ENCODE data around the gene RERE. TPM values are rescaled to one million over a fixed set of nuclear protein-coding genes. Genes with fewer than 3 reads are reported as not detected.

RERE gene
- total and polyA plus RNA-seq, 12 donors, result 46.5 to 163 (median 139) TPM

- Histone ChIP-seq H3K4me3 (no peak overlapping the region), H3K27ac (no peak overlapping the region), H3K4me1 (peaks cover 4 to 21% (median 14%) of the 10 kb centered on the region in 9 donors), H3K9me3 (no peaks in the 10 kb centered on the region), H3K27me3 (no peaks in the 10 kb centered on the region), H3K36me3 (peaks cover 0 to 32% (median 0%) of the 10 kb centered on the region in 9 donors)
- no peak for TF ChIP-seq CTCF (IDR thresholded peaks at IDR 0.05)
- intact Hi-C loops (cut with DNase I), result no loop called here
- WGBS, 2 donors, result 96 to 97% methylated on average over 21 of the region's 21 CpGs
- ATAC-seq (no peak), DNase-seq (no peak)
These were observed 491.7 kb downstream of the RERE start for GRCh38 chr1:8325771-8326170.

GRCh38 chr1:8324176-8324810 is 493.1 kb downstream of the RERE start:
- DNase-seq, result no peak
- Histone ChIP-seq H3K4me1 (peaks cover 4 to 21% (median 14%) of the 10 kb centered on the region in 9 donors), H3K27me3 (no peaks in the 10 kb centered on the region), H3K27ac (peak overlapping the region in 7 of 10 donors; percentile 8 to 79 (median 62)), H3K4me3 (peak overlapping the region in 1 of 10 donors; percentile 38), H3K9me3 (no peaks in the 10 kb centered on the region), H3K36me3 (peaks cover 0 to 32% (median 0%) of the 10 kb centered on the region in 9 donors)
- ATAC-seq, result peak in 5 of 8 donors; percentile 9 to 24 (median 20)
- TF ChIP-seq CTCF (IDR thresholded peaks at IDR 0.05), result no peak
- intact Hi-C loops (cut with DNase I), result no loop called here
- WGBS, 2 donors, result 85 to 86% methylated on average over 32 of the region's 32 CpGs

- Histone ChIP-seq H3K36me3 (peaks cover 0 to 30% (median 0%) of the 10 kb centered on the region in 9 donors), H3K27me3 (peaks cover 0 to 5% (median 0%) of the 10 kb centered on the region in 7 donors), H3K4me3 (peak overlapping the region in 2 of 10 donors; percentile 7 to 38), H3K27ac (peak overlapping the region in 8 of 10 donors; percentile 6 to 79 (median 58)), H3K4me1 (peaks cover 4 to 22% (median 15%) of the 10 kb centered on the region in 9 donors), H3K9me3 (no peaks in the 10 kb centered on the region)
- 38 to 43% methylated on average over 11 of the region's 11 CpGs for WGBS, 2 donors
- DNase-seq (peak; percentile 59 to 77), ATAC-seq (peak; percentile 71 to 95 (median 80))
- no peak for TF ChIP-seq CTCF (IDR thresholded peaks at IDR 0.05)
- intact Hi-C loops (cut with DNase I), result no loop called here
These were observed 493.7 kb downstream of the RERE start for GRCh38 chr1:8323706-8324105.

GRCh38 chr1:8321612-8322011 is 495.8 kb downstream of the RERE start:
- no peak overlapping the region for H3K27ac ChIP-seq
- TF ChIP-seq CTCF (IDR thresholded peaks at IDR 0.05), result no peak
- no peak for ATAC-seq
- no peaks in the 10 kb centered on the region for H3K9me3 ChIP-seq
- peaks cover 0 to 26% (median 0%) of the 10 kb centered on the region in 7 donors for H3K27me3 ChIP-seq
- H3K36me3 ChIP-seq, result peaks cover 0 to 11% (median 0%) of the 10 kb centered on the region in 9 donors
- 90 to 93% methylated on average over 3 of the region's 3 CpGs for WGBS, 2 donors
- no peak overlapping the region for H3K4me3 ChIP-seq
- no peak for DNase-seq
- intact Hi-C loops (cut with DNase I), result loop anchor here in 1 of 10 donors (1.0 kb wide), 1 partner anchor 27 kb away; no protein-coding TSS in a partner anchor
- peaks cover 7 to 34% (median 23%) of the 10 kb centered on the region in 9 donors for H3K4me1 ChIP-seq
